Activated CD8-positive, alpha-beta memory T cell treated with anti-CD3 and anti-CD28 coated beads, Interleukin-2, amount 50 U/mL, for 24 hours (primary cell): Measurements from ENCODE around the gene FAM20A.
"Not testable (repeated sequence)": the region's sequence is repeated elsewhere in the genome, so short reads cannot be mapped to it uniquely, and the experiment has no call there.

ENCODE experiments used
- DNase-seq: peaks from one replicate; pipeline ENCODE4 v3.0.0-alpha.2; 2020; ENCODE audit errors: extremely low read depth

FAM20A gene

DNA sequence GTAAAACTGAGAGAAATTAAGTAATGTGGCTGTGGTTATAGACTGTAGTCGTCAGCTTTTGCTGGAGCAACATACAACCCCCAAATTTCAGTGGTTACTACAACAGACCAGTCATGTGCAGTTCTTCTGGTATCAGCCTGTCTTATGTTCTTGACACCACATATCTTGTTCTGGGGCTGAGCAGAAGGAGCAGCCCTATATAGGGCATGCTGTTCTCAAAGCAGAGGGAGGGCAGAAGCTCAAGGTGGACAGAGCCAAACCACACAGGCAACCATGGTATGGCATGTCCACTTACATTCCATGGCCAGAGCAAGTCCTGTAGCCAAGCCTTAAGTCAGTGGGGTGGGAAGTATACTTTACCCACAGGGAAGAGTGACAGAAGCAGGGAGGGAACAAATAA lies 81.3 kb downstream of the FAM20A start:
- DNase-seq = no peak

GRCh38 chr17:68519051-68519450 lies 82.1 kb downstream of the FAM20A start:
- not testable (repeated sequence) for DNase-seq

GRCh38 chr17:68518063-68518815 lies 82.9 kb downstream of the FAM20A start:
- DNase-seq = no peak

- DNase-seq = not testable (repeated sequence)
Observed at GRCh38 chr17:68517605-68518004, 83.6 kb downstream of the FAM20A start.

GRCh38 chr17:68516732-68517131 lies 84.4 kb downstream of the FAM20A start:
- no peak for DNase-seq

GRCh38 chr17:68514831-68515635 lies 86.1 kb downstream of the FAM20A start:
- no peak for DNase-seq

GRCh38 chr17:68513932-68514331 lies 87.2 kb downstream of the FAM20A start:
- no peak for DNase-seq

DNA sequence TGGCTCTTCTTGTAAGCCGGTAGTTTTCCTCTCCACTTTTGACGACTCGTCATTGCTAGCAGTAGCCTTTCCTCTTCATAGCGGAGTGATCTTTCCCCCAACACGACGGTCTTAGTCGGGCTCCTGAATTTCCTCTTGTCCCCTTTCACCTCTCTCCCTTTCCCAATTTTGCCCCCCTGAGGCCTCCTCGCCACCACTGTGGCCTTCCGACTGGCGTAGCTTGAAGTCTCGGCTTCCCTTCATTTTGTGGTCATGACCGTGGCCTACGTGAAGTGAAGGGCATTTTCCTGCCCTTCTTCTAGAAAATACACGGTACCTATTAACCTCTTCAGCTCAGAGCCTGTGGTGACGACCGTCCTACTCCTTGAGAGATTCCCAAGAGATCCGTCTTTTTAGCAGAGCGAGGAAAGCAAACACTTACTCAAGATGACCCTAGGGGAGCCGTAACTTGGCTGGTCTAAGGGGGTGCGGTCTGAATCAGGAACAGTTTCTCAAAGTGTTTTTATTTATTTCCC lies 88.2 kb downstream of the FAM20A start:
- no peak for DNase-seq

DNA sequence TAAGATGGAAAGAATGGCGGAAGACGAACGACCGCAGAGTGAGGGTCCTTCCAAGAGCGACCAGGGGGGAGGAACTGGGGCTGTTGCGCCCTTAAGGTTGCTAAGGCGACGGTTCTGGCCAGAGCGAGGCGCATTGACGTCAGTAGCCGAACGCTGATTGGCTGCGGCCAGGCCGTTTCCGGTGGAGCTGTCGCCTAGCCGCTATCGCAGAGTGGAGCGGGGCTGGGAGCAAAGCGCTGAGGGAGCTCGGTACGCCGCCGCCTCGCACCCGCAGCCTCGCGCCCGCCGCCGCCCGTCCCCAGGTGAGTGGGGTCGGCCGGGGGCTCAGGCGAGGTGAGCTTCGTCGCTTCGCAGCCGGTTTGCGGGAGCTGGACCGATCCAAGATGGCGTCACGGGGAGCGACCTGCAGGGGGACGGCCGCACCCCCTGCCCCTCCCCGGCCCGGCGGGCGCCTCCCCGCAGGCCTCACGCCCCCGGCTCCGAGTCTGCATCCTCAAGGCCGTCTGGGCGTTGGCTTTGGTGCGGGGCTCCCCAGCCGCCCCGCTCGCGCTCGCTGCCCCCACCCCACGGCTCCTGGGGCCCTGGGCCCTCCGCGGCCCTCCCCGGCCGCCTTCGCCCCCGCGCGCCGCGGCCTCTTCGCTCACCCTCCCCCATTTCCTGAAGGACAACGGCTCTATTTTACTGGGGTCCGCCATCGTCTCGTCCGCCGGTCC lies 88.8 kb downstream of the FAM20A start, which contains the start of gene PRKAR1A:
PRKAR1A (plus strand) TSS at position 184 of the 713 bp plus-strand sequence. CDS start 2,970 bp downstream, outside the sequence.
- peak; percentile 83 for DNase-seq

GRCh38 chr17:68511671-68512246 lies 89.4 kb downstream of the FAM20A start:
- DNase-seq = peak; percentile 32

- DNase-seq = no peak
Observed at GRCh38 chr17:68511254-68511670, 89.9 kb downstream of the FAM20A start.

GRCh38 chr17:68509141-68510057 lies 91.8 kb downstream of the FAM20A start:
- no peak for DNase-seq

- DNase-seq = no peak
Observed at GRCh38 chr17:68507576-68507975, 93.6 kb downstream of the FAM20A start.

DNA sequence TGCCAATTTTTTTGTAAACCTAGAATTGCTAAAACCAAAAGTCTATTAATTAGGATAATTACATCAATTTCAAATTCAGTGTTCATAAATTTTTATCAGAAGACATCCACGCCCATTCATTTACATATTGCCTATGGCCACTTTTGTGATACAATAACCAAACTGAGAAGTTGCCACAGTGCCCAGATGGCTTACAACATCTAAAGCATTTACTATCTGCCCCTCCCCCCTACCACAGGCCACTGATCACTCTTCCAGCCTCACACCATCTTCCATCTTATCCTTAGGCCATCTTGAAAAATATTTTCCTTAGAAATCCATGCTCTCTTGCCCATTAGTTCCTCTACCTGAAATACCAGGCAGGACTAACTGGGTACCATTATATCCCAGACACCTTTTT lies 95.2 kb downstream of the FAM20A start:
- no peak for DNase-seq

DNA sequence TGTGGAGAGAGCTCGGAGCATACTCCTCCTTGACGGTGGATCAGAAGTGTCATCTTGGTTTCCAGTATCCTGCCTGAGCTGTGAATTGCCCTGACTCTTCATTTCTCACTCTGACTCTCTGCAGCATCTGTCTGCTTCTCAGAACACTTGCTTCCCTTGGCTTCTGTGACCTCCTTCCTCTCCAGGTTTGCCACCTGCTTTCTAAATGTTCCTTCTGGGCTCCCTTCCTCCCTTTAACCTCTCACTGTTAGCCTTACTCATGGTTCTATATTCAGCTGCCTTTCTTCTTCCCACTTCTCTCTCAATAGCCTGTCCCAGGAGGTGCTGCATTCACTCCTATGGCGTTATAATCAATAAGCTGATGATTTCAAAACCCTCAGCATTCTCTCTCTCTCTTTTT lies 100.1 kb downstream of the FAM20A start:
- no peak for DNase-seq

DNA sequence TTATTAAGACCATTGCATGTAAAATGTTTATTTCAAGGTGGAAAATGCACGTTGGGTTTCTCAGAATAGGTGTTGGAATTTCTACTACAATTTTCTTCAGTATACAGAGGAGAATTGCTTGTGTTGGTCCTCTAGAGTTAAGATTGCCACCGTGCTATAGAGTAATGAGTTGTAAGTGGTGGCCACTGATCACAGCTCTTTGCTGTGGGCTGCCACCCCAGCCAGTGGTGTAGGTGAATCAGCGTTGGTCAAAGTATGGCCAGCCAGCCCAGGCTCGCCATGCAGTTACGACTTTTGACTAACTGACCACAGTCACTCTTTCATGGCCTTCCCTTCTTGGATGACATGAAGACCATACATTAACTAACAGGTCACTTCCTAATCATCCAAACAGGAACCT lies 101.6 kb downstream of the FAM20A start:
- DNase-seq = no peak

DNA sequence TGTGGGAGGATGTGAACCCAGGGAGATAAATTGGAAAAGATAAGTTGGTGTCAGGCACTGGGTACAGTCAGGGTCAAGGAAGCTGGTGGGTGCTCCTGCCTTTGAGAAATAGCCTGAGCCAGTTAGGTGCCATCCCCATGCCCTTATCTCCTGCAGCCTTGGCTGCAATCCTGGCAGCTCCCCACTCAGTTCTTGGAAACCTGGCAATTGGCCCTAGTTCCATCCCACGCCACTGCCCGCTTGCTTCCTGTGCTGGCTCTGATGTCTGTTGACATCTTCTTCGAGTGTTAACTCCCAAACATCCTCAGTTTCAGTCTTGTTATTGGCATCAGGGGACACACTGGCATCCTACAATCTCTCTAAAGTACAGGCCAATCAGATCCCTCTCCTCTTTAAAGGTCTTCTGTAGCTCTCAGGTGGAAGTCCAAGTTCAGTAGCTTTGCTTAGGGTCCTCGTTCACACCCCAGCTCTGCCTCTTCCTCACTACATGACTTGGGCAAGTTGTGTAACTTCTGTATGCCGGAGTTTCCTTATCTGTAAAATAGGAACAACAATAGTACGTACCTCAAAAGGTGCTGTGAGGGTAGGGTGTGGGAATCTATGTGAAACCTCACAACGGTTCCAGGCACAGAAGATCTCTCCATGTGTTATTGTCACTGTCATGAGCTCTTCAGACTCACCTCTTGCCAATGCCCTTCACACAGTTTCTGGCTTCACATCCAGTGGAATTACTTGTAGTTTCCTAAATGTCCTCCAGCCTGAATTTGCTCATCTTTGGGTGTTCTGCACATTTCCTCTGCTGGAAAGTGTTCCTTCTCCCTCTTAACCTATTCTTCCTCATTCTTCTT lies 102.5 kb downstream of the FAM20A start:
- no peak for DNase-seq

GRCh38 chr17:68497885-68498319 lies 103.3 kb downstream of the FAM20A start:
- DNase-seq = no peak

DNA sequence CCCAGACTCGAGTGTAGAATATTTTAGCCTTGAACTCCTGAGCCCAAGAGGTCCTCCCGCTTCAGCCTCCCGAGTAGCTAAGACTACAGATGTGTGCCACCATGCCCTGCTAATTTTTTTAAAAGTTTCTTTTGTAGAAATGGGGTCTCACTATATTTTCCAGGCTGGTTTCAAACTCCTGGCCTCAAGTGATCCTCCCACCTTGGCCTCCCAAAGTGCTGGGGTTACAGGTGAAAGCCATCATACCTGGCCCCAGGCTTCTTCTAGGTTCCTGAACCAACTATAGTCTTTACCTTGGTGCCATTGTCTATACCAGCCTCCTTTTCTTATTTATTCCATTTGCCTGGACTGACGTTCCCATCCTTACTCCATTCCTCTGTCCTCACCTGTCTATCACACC lies 106.1 kb downstream of the FAM20A start:
- no peak for DNase-seq
